NOMO-1 (cell line): ENCODE results near the gene ADPRS.

ENCODE experiments used
- DNase-seq, 2 experiments: peaks; one replicate each; lab custom pipeline; 2025; ENCODE audit not compliant: unreplicated experiment in 2 of 2; lab: John Stamatoyannopoulos, UW

ADPRS gene

DNA sequence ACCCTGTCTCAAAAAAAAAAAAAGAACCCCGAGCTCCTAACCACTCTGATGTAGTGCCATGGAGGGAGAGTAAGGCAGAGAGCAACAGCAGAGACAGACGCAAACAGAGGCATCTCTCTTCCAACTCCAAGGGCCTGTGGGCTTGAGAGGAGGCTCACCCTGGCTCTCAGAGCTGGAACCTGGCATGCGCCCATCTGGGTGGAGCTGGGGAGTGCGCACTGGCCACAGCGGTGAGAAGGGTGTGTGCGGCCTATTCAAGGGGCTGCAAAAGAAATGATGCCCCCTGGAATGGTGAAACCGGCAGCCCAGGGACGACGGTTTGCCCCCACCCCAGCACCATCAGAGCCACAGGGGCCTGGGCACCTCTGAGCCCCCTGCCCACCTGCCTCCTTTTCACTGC lies 18.7 kb downstream of the ADPRS start:
- DNase-seq = no peak

- no peak for DNase-seq
These were observed 19.6 kb downstream of the ADPRS start for GRCh38 chr1:36108314-36108713.

- DNase-seq = no peak
These were observed 20.5 kb downstream of the ADPRS start for GRCh38 chr1:36109041-36109679.

DNA sequence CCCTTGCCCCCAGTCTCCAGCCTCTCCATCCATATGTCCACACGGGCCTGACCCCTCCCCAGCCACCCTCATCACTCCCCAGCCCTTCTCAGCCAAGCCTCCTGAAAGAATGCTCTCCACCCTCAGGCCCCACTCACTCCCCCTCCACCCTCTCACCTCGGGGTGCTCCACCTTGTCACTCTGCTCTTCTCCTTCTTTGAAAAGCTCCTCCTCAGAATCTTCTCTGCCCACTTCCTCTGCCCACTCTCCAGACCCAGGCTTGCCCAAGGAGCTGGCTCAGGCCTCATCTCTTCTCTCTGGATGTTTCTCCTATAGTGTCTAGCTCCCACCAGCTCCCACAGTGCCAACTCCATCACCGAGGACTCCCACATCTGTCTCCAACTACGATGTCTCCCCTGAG lies 22.5 kb downstream of the ADPRS start:
- no peak for DNase-seq

DNA sequence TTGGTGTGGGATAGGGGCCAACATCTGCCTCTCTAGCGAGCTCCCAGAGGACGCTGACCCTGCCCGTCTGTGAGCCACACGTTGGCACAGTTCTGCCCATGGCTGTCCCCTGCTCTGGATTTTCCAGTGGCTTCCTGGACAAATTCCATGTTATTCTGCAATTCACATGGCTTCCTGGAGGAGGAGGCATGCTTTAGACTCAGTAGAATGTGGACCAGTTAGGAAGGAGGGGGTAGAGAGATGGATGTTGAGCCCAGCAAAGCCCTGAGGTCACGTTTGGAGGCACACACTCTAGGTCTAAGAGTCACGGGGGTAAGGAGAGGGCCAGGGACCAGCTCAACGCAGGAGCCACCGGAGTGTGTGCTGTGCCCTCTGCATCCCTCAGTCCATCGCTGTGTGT lies 24.1 kb downstream of the ADPRS start:
- no peak for DNase-seq

GRCh38 chr1:36114371-36114770 lies 25.7 kb downstream of the ADPRS start:
- DNase-seq = no peak

- DNase-seq = no peak
These were observed 26.5 kb downstream of the ADPRS start for GRCh38 chr1:36115200-36115669.

GRCh38 chr1:36115931-36116330 lies 27.2 kb downstream of the ADPRS start:
- DNase-seq = no peak

DNA sequence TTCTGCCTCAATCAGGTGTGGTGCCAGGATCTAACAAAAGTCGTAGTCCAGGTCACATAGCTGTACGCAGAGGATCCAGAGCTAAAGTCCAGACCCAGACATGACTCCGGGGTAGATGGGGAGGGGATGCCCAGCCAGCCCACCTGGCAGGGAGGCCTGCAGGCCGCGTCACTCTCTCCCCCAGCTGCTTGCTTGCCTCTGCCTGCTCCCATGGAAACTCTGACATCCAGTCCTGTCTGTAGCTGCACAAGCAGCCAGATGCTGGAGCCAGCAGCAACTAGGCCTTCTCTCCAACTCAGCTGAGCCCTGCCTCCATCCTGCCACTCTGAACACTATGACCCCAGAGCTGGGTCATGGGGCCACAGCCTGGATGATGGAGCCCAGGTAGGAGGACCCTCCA lies 28.2 kb downstream of the ADPRS start:
- no peak for DNase-seq

GRCh38 chr1:36118447-36119204 lies 29.9 kb downstream of the ADPRS start:
- DNase-seq = no peak

GRCh38 chr1:36119456-36119855 lies 30.8 kb downstream of the ADPRS start:
- DNase-seq = no peak

- no peak for DNase-seq
These were observed 33.7 kb downstream of the ADPRS start for GRCh38 chr1:36122062-36123030.

GRCh38 chr1:36123356-36123755 lies 34.7 kb downstream of the ADPRS start:
- DNase-seq = peak; percentile 79 to 93

DNA sequence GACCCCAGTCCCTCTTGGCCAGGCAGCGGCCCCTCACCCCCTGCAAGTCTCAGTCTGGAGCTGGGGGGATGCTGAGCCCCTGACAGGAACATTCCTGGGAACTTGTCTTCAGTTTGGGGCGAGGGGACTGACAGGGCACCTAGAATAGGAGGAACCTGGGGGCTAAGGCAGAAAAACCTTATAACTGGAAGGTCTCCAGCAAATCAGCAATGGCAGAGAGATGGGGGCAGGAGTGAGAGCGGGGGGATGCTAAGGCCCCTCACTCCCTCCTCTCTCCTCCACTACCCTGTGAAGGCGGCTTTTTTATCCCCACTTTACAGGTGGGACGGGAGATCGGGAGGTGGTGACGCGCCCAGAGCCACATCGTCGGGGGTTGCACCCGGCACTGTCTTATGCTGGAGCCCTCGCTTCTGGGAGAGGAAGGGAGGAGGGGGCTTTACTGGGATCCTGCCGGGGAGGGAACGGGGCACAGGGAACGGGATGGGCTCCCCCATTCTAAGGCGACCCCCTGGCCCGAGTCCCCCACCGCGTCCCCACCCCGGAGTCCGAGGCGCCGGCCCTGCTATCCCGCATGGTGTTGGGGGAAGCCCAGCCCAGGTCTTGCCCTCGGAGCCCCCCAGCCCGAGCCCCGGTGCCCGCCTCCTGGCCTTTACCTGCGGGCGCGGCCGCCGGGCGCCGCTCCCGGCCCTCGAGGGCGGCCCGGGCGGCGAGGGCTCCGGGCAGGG lies 35.9 kb downstream of the ADPRS start:
- DNase-seq = no peak

DNA sequence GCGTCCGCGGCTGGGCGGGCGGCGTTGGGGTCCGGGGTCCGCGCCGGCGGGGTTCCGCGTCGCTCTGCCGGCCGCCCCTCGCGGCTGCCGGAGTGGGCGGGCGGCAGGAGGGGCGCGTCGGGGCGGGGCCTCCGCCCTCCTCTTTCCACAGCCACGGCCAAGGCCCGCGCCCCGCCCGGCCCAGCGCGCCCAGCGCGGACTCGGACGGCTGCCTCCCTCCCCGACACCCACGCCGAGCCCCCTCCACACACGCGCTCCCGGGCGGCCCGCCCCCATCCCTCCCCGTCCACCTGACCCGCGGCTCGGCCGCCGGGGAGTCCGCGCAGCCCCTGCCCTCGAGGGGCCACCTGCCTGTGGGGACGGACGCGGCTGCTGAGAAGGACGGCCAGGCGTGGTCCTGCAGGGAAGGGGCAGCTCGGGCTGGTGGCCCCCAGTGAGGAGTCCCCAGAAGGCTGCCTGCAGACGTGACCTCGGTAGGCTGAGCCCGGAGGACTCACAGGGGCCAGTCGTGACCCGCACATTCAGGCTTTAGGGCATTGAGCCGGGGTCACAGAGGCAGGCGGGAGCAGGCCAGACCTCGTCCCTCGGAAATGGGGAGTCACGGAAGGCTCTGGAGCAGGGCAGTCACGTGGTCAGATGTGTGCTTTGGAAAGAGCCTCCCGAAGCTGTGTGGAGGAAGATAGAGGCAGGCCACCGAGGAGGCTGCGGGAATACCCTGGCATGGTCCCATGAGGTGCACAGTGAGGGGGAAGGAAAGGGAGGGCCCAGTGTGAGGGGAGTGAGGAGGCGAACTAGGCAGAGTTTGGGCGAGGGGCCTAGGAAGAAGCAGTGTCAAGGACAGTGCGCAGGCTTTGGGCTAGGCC lies 36.7 kb downstream of the ADPRS start, which contains the start of gene COL8A2:
TSS of gene COL8A2 (minus strand) at position 94 of the 863 bp plus-strand sequence. CDS start 24,980 bp downstream, outside the sequence.
- DNase-seq = no peak

GRCh38 chr1:36126005-36126716 lies 37.5 kb downstream of the ADPRS start:
- DNase-seq = no peak

GRCh38 chr1:36126797-36127500 lies 38.3 kb downstream of the ADPRS start:
- DNase-seq = no peak
